K562 (cell line): ENCODE measurements around the gene ISYNA1. TPM values are rescaled to one million over a fixed set of nuclear protein-coding genes. Genes with fewer than 3 reads are reported as not detected.

Source experiments
- ADNP ChIP-seq: fragments of 200-800 bp; sonication (Bioruptor generic); IDR thresholded peaks from 2 replicates; pipeline ENCODE4 v1.6.1; 2016; ENCODE audit warnings: missing genetic modification characterization, missing compliant biosample characterization
- AFF1 ChIP-seq, 2 experiments: fragments of 450-650 bp; IDR thresholded peaks; 2 replicates each; pipeline ENCODE4 v1.6.1; 2018; ENCODE audit warnings: mild to moderate bottlenecking in 2 of 2, low read depth in 1 of 2; ENCODE audit not compliant: partially characterized antibody in 2 of 2
- CC2D1A ChIP-seq: fragments of 450-650 bp; IDR thresholded peaks from 2 replicates; pipeline ENCODE4 v1.6.1; 2017; ENCODE audit warnings: mild to moderate bottlenecking
- CEBPB ChIP-seq: fragments of 450-650 bp; IDR thresholded peaks from 2 replicates; pipeline ENCODE4 v1.6.1; 2016; ENCODE audit warnings: missing genetic modification characterization, missing compliant biosample characterization
- HIVEP1 ChIP-seq: fragments of 250-450 bp; sonication (Bioruptor Pico); IDR thresholded peaks from 2 replicates; pipeline ENCODE4 v1.4.0; 2020; ENCODE audit warnings: mild to moderate bottlenecking
- HNRNPLL ChIP-seq: fragments of 200-400 bp; formaldehyde crosslinking; IDR thresholded peaks from 2 replicates; pipeline ENCODE4 v1.6.1; 2017; ENCODE audit warnings: low read length, low read depth, mild to moderate bottlenecking; ENCODE audit not compliant: poor library complexity, severe bottlenecking
- HNRNPUL1 ChIP-seq: fragments of 200-400 bp; formaldehyde crosslinking; IDR thresholded peaks from 2 replicates; pipeline ENCODE4 v1.6.1; 2017; ENCODE audit warnings: low read length
- KDM1A ChIP-seq, 2 experiments: fragments of 450-650 bp; IDR thresholded peaks; 2 replicates each; pipeline ENCODE4 v1.6.1; 2016; ENCODE audit warnings: mild to moderate bottlenecking in 2 of 2
- MYBL2 ChIP-seq, 2 experiments: fragments of 450-650 bp in 1 of 2; sonication (generic) in 1 of 2; formaldehyde crosslinking in 1 of 2; IDR thresholded peaks; 2 replicates each; pipeline versions ENCODE4 v1.6.1 to v1.8.1; 2017 to 2022; ENCODE audit warnings: borderline replicate concordance in 1 of 2, inconsistent platforms in 1 of 2, low read depth in 1 of 2, mild to moderate bottlenecking in 1 of 2, missing genetic modification reagents in 1 of 2, moderate library complexity in 1 of 2
- PHF20 ChIP-seq: fragments of 450-650 bp; IDR thresholded peaks from 2 replicates; pipeline ENCODE4 v1.6.1; 2018; ENCODE audit not compliant: partially characterized antibody
- RBM14 ChIP-seq: fragments of 200-400 bp; formaldehyde crosslinking; IDR thresholded peaks from 2 replicates; pipeline ENCODE4 v1.6.1; 2018; ENCODE audit warnings: low read depth, mild to moderate bottlenecking, low read length, moderate library complexity, borderline replicate concordance; ENCODE audit not compliant: insufficient read depth
- RFX5 ChIP-seq: IDR thresholded peaks from 2 replicates; pipeline ENCODE4 v1.6.1; 2011; ENCODE audit warnings: low read depth, mild to moderate bottlenecking, improper control_type of control experiment, low read length
- TAF1 ChIP-seq: IDR thresholded peaks from 2 replicates; pipeline ENCODE4 v1.6.1; 2011; ENCODE audit warnings: mild to moderate bottlenecking, low read length, moderate library complexity; ENCODE audit not compliant: insufficient read depth, control insufficient read depth, severe bottlenecking; ENCODE audit errors: extremely low read depth
- ZBTB34 ChIP-seq: fragments of 250-450 bp; sonication (Bioruptor Pico); IDR thresholded peaks from 2 replicates; pipeline ENCODE4 v1.8.0; 2021; ENCODE audit warnings: mild to moderate bottlenecking, moderate library complexity
- ZNF785 ChIP-seq: fragments of 250-450 bp; sonication (Bioruptor Pico); IDR thresholded peaks from 2 replicates; pipeline ENCODE4 v1.4.0; 2020; ENCODE audit warnings: mild to moderate bottlenecking
- polyA plus RNA-seq, 8 experiments: library from polyadenylated mRNA; depleted of rRNA in 4 of 8; stranded (reverse) in 5 of 8; unstranded in 3 of 8; fragments of >200 nt; fragmentation: Nextera tagmentation in 2 of 8; fragmentation: Illumina TruSeq in 1 of 8; extraction: Ambion mirVana in 2 of 8; extraction: Trizol in 1 of 8; gene quantifications; 2 replicates each; pipeline versions ENCODE4 v1.2.1 to v1.2.3, GENCODE V29; 2011 to 2014; ENCODE audit warnings: inconsistent platforms in 1 of 8, missing spikeins in 1 of 8
- total RNA-seq, 7 experiments: library from RNA; depleted of rRNA in 6 of 7; stranded (reverse); fragments of >200 nt in 6 of 7; fragmentation: Illumina TruSeq in 2 of 7; extraction: Trizol in 2 of 7; gene quantifications; 2 replicates each; pipeline versions ENCODE4 v1.2.1 to v1.2.3, GENCODE V29; 2011 to 2021; ENCODE audit warnings: low replicate concordance in 1 of 7
- TF ChIP-seq, protein P1 (sequence below): IDR thresholded peaks from 2 replicates; pipeline ENCODE4 v1.6.1; 2012; ENCODE audit warnings: low read depth, low read length, improper control_type of control experiment, borderline replicate concordance

Gene ISYNA1
- total and polyA plus RNA-seq, 9 of the 15 experiments (the other 6 are each of a cell fraction or from before 2014, with no cell fraction given): 21.8 to 460 (median 93.2) TPM

DNA sequence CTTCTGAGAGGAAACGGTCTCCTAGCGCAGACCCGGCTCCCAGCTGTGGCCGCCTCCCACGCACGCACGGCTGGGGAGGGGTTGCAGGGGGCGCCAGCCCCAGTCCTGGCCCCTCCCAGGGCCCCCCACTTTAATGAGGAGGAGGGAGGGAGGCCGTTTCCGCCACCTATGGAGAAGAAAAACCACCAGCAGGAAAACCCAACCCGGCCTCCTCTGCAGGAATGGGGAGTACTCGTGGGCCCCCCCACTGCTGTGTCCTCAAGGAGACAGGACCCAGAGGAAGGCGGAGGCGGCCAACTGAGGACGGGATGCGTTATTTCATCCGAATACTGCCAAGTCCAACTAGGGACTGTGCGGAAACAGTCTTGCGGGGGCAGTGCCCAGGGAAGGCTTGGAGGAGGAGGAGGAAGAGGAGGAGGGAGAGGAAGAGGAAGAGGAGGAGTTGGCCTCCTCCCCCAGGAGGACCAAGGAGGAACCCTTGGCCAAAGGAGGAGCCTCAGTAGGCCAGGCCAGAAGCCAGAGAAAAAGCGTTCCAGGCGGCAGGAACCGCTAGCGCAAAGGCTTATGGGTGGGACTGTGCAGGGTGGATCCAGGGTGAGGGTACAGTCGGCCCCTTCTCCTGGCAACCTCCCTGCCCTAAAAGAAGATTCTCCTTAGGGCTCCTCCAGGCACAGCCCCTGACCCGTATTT lies 22.6 kb downstream of the ISYNA1 start (continued):
- TF ChIP-seq HIVEP1 (CRISPR knock-in tag): peak; percentile 85
- TF ChIP-seq ZNF785: no peak
- no peak for TF ChIP-seq ZBTB34 (CRISPR knock-in tag)
- TF ChIP-seq MYBL2 (IDR thresholded peaks at IDR 0.05; ENCODE audit: low read depth): no peak
- no peak for TF ChIP-seq MYBL2 (CRISPR knock-in tag; IDR thresholded peaks at IDR 0.05; ENCODE audit: borderline replicate concordance)
- peak; percentile 70 for TF ChIP-seq TAF1
- TF ChIP-seq PHF20: no peak
- no peak for TF ChIP-seq RFX5
- peak; percentile 35 for TF ChIP-seq HNRNPLL
- TF ChIP-seq CC2D1A: peak; percentile 99
- peak; percentile 9 to 65; a peak in 1 of 4 replicates for TF ChIP-seq KDM1A (IDR thresholded peaks at IDR 0.05)
- no peak for TF ChIP-seq RBM14
- no peak for TF ChIP-seq ADNP
- no peak for TF ChIP-seq CEBPB (tag)
- TF ChIP-seq, protein P1, sequence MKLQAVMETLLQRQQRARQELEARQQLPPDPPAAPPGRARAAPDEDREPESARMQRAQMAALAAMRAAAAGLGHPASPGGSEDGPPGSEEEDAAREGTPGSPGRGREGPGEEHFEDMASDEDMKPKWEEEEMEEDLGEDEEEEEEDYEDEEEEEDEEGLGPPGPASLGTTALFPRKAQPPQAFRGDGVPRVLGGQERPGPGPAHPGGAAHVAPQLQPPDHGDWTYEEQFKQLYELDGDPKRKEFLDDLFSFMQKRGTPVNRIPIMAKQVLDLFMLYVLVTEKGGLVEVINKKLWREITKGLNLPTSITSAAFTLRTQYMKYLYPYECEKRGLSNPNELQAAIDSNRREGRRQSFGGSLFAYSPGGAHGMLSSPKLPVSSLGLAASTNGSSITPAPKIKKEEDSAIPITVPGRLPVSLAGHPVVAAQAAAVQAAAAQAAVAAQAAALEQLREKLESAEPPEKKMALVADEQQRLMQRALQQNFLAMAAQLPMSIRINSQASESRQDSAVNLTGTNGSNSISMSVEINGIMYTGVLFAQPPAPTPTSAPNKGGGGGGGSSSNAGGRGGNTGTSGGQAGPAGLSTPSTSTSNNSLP: 0 out of 2 replicates have a peak, but pooled peaks have one; percentile 19
- no peak for TF ChIP-seq HNRNPUL1
- peak; percentile 59 to 60 for TF ChIP-seq AFF1 (IDR thresholded peaks at IDR 0.05; ENCODE audit: low read depth in 1 of 2, partially characterized antibody in 2 of 2)
